GM03348 (cell line): ENCODE measurements around the gene DDX42.
A peak's percentile ranks its signal among the peaks of the same experiment; 100 is the strongest.
"Not testable (repeated sequence)": the region's sequence is repeated elsewhere in the genome, so short reads cannot be mapped to it uniquely, and the experiment has no call there.

Source experiments
- DNase-seq: peaks from one replicate; pipeline ENCODE4 v3.0.0; 2012; ENCODE audit warnings: low spot score

Gene DDX42

DNA sequence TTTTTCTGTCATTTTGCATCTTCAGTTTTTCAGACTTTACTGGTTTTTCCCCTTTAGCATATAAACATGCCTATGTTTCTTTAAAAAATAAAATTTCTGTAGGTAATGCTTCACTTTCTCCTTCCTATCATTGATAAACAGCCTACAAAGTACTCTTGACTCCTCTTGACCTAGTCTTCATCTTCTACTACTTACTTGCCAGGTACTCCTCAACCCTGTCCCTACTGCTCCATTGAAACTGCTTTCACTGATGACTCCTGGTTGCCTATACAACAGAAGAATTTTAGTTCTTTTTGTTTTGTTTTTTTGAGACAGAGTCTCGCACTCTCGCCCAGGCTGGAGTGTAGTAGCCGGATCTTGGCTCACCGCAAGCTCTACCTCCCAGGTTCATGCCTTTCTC is 7.0 kb downstream of the DDX42 start:
- DNase-seq, result no peak

GRCh38 chr17:63783522-63783921 is 9.6 kb downstream of the DDX42 start:
- DNase-seq, result no peak

GRCh38 chr17:63785556-63785955 is 11.6 kb downstream of the DDX42 start:
- DNase-seq, result peak; percentile 64

GRCh38 chr17:63786117-63786516 is 12.1 kb downstream of the DDX42 start:
- no peak for DNase-seq

DNA sequence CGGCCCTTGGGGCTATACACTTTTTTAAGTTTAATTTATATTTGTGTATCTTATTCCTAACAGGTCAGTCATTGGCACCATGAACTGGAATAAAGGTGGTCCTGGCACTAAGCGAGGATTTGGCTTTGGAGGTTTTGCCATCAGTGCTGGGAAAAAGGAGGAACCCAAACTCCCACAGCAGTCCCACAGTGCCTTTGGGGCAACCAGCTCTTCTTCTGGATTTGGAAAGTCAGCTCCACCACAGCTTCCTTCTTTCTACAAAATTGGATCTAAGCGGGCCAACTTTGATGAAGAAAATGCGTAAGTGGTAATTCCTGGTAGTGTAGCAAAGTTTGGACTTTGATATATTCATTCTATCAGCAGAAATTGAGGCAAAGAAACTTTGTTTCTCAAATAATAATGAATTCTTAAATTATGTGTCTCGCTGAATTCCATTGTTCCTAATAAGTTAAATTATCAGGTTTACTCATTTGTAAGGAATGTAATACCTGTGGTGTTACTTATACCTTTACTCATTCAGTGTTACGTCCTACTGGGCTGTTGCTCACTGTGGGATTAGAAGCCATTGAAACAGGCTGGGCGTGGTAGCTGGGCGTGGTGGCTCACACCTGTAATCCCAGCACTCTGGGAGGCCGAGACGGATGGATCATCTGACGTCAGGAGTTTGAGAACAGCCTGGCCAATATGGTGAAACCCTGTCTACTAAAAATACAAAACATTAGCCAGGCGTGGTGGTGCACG is 13.2 kb downstream of the DDX42 start:
- no peak for DNase-seq

DNA sequence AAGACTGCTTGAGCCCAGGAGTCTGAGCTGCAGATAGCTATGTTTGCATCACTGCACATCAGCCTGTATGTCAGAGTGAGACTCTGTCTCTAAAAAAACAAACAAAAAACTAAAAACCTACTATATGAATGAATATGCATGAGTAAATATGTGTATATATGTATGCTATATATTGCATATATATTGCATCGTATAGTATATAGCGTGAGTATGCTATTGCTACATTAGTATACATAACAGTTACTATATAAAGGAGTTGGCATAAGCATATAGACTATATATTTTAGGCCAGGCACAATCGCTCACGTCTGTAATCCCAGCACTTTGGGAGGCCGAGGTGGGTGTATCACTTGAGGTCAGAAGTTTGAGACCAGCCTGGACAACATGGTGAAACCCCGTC is 16.1 kb downstream of the DDX42 start:
- no peak for DNase-seq

GRCh38 chr17:63792055-63792729 is 18.2 kb downstream of the DDX42 start:
- no peak for DNase-seq

DNA sequence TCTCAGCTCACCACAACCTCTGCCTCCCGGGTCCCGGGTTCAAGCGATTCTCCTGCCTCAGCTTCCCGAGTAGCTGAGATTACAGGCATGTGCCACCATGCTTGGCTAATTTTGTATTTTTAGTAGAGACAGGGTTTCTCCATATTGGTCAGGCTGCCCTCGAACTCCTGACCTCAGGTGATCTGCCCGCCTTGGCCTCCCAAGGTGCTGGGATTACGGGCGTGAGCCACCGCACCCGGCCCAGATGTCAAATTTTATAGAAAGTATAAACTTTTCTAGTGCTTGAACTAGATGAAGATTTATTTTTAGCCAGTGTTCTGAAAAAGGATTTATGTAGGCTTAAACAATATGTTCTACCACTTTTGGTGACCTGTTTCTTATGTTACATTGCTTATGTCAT is 22.4 kb downstream of the DDX42 start:
- DNase-seq, result not testable (repeated sequence)

DNA sequence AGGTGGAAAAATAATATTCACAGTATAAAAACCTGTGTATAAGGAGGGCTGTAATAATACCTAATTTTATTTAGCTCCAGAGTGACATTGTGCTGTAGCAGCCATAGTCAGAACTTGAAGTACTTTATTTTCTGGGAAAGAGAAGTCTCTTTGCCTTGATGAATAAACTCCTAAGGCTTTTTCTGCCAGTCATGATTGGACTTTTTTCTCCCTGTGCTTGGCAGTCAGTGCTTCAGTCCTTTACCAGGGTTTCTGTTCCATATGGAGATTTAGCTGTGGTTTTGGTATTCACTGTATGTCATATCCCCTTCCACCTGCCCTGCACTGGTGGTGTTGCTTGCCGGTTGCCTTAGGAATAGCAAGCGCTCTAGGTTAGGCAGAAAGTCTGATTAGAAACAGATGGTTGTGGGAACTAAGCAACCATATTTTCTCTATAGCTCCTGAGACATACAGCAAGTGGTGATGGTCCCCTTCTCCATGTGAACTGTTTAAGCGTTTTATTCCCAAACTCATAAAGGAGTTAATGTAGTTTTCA is 24.7 kb downstream of the DDX42 start:
- no peak for DNase-seq

DNA sequence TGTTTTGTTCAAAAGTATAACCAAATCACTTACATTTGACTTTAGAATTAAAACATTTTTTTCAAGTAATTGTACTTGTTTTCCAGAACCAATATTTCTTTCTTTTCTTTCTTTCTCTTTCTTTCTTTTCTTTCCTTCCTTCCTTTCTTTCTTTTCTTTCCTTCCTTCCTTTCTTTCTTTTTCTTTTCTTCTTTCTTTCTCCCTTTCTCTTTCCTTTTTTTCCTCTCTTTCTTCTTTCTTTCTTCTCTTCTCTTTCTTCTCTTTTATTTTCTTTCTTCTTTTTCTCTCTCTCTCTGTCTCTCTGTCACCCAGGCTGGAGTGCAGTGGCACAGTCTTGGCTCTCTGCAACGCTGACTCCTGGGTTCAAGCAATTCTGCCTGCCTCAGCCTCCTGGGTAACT is 26.8 kb downstream of the DDX42 start:
- no peak for DNase-seq

- DNase-seq, result no peak
Observed at GRCh38 chr17:63804328-63804727, 30.4 kb downstream of the DDX42 start.

DNA sequence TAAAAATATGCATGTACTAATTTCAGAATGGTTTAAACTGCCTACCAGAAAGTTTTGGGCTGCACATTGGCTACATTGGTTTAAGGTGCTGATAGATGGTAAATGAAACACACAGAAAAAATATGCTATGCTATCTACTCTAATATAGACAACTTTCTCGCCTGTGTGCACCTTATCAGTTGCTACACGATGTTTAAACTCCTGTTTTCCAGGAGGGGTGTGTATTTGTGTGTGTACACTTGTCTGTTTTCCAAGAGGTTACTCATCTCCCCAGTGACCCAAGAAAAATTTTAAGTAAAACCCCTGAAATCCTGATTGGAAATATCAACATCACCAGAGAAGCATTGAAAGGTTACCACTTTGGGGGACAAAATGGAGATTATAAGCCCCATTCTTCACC is 31.6 kb downstream of the DDX42 start:
- no peak for DNase-seq

GRCh38 chr17:63809970-63810369 is 36.0 kb downstream of the DDX42 start:
- DNase-seq, result no peak

- DNase-seq, result no peak
Observed at GRCh38 chr17:63816123-63816522, 42.2 kb downstream of the DDX42 start.

DNA sequence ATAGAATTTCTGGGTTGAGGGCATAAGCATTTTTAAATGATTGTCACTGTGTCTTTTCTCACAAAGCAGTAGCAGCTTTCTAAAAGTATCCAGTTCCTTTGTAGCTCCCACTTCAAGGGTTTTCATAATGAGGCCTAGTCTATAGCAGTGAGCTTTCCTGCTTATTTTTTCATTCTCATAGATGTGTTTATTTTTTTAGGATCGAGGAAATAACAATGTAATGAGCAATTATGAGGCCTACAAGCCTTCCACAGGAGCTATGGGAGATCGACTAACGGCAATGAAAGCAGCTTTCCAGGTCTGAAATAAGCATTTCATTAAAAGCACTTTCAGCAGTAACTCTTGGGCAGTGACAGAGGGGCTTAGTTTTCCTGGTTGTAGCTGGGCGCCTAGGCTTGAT is 42.7 kb downstream of the DDX42 start:
- no peak for DNase-seq

DNA sequence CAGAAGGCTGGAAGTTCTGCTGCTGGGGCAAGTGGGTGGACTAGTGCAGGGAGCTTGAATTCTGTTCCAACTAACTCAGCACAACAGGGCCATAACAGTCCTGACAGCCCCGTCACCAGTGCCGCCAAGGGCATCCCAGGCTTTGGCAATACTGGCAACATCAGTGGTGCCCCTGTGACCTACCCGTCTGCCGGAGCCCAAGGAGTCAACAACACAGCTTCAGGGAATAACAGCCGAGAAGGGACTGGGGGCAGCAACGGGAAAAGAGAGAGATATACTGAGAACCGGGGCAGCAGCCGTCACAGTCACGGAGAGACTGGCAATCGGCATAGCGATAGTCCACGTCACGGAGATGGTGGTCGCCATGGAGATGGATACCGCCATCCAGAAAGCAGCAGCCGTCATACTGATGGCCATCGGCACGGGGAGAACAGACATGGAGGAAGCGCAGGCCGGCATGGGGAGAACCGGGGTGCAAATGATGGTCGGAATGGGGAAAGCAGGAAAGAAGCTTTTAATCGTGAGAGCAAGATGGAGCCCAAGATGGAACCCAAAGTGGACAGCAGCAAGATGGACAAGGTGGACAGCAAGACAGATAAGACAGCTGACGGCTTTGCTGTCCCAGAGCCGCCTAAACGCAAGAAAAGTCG is 43.9 kb downstream of the DDX42 start:
- no peak for DNase-seq

GRCh38 chr17:63819131-63819530 is 45.2 kb downstream of the DDX42 start:
- no peak for DNase-seq

- DNase-seq, result no peak
Observed at GRCh38 chr17:63819585-63820537, 45.9 kb downstream of the DDX42 start.

- DNase-seq, result no peak
Observed at GRCh38 chr17:63820963-63821561, 47.1 kb downstream of the DDX42 start.

GRCh38 chr17:63821804-63822203 is 47.8 kb downstream of the DDX42 start:
- no peak for DNase-seq

GRCh38 chr17:63822537-63822936 is 48.6 kb downstream of the DDX42 start:
- no peak for DNase-seq
